Retinal pigment epithelial cell (primary cell): Measurements from ENCODE around the gene RRAS.

ENCODE experiments used
- DNase-seq: peaks from one replicate; pipeline ENCODE4 v3.0.0-alpha.2; 2010; ENCODE audit warnings: low read depth
- H3K4me3 ChIP-seq: 2 replicates; pipeline ENCODE4 v1.5.1; 2011; ENCODE audit warnings: mild to moderate bottlenecking, low read length, control low read depth, moderate library complexity
- TF ChIP-seq, protein P1 (sequence below): conservative IDR thresholded peaks from 2 replicates; pipeline ENCODE4 v1.5.1; 2011; ENCODE audit warnings: low read depth, low read length, control low read depth, inconsistent platforms

RRAS gene

DNA sequence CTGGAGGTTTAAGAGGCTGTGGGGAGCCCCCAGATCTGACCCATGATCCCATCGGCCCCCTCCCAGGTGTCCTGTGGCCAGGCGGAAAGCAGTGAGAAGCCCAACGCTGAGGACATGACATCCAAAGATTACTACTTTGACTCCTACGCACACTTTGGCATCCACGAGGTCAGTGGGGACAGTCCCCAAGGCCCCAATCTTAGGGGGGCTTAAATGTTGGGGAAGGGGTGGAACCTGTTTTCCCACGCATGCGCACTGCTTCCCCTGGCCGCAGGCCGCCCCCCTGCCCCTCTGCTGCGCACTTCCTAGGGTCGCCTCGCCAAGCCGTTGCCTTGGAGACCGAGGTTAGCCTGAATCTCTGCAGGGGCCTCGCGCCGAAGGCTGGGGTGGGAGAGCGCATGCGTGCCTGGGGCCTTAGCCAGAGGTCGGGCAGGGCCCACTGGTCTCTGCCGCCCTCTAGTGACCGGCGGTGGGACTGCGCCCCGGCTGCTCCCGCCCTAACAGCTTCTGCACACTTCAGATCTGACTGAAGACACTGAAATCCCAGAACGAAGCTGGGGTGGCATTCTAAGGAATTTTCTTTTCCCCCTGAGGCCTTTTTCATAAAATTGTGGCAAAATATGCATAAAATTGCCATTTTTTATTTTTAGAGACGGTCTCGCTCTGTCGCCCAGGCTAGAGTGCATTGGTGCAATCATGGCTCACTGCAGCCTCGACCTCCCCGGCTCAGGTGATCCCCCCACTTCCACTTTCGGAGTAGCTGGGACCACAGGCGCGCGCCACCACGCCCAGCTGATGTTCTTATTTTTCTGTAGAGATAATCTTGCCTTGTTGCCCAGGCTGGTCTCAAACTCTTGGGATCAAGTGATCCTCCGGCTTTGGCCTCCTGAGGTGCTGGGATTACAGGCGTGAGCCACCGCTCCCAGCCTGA lies 40.7 kb upstream of the RRAS start:
- TF ChIP-seq, protein P1, sequence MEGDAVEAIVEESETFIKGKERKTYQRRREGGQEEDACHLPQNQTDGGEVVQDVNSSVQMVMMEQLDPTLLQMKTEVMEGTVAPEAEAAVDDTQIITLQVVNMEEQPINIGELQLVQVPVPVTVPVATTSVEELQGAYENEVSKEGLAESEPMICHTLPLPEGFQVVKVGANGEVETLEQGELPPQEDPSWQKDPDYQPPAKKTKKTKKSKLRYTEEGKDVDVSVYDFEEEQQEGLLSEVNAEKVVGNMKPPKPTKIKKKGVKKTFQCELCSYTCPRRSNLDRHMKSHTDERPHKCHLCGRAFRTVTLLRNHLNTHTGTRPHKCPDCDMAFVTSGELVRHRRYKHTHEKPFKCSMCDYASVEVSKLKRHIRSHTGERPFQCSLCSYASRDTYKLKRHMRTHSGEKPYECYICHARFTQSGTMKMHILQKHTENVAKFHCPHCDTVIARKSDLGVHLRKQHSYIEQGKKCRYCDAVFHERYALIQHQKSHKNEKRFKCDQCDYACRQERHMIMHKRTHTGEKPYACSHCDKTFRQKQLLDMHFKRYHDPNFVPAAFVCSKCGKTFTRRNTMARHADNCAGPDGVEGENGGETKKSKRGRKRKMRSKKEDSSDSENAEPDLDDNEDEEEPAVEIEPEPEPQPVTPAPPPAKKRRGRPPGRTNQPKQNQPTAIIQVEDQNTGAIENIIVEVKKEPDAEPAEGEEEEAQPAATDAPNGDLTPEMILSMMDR = peak; percentile 99
- peak overlapping the region; percentile 13 for H3K4me3 ChIP-seq
- DNase-seq = no peak

DNA sequence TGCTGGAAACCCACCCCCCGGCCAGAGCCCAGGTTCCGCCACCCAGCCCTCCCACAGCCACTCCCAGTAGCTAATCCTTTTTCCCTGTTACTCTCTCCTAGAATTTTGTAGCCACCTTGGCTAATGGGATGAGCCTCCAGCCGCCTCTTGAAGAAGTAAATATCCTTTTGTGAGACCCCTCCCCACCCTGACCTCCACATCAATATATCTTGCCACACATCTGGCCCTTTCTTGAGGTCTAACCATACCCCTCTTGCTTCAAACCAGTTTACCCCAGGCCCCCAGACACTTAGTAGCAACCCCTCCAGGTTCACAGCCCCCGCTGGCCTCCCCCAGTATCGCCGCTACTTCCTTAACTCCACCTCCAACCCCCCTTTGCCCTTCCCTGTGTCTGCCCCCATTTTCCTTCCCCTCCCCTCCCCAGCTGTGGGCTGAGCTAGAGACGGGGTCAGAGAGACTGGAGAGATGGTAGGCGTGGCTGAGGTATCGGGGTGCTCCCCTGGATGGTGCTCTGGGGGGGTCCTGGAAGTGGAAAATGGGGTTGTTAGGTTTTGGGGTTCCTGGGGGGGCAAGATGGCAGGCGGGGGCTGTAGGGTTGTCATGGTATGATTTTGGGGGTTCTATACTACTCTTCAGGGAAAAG lies 39.9 kb upstream of the RRAS start:
- peak overlapping the region; percentile 13 for H3K4me3 ChIP-seq
- DNase-seq = no peak
- TF ChIP-seq, protein P1 = no peak

DNA sequence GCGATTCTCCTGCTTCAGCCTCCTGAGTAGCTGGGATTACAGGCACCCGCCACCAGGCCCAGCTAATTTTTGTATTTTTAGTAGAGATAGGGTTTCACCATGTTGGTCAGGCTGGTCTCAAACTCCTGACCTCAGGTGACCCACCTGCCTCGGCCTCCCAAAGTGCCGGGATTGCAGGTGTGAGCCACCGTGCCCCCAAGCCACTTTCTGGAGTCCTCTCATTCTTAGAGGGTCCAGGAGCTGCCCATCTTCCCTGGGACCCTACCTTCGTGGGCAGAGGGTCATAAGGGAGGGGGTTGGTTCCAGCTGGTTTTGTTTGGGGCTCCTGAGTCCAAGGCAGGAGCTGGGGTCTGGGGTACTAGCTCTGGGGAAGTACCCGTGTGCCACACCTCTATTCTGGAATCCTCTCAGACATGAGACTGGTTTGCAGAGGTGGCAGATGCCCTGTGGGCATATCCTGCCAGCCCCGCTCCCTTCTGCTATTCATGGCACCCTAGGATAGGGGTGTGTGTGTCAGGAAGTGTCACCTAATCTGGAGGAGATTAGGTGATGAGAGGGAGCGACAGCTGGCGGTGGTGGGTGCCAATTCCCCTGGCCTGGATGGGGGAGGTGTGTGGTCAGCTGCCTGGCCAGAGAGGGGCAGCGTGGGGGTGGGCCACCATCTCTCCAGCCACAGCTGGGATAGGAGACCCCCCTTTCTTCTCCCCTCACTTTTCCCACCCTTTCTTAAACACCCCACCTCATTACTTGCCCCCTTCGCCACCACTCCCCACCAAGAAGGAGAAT lies 39.2 kb upstream of the RRAS start:
- peak overlapping the region; percentile 23 for H3K4me3 ChIP-seq
- TF ChIP-seq, protein P1 = no peak
- DNase-seq = no peak

DNA sequence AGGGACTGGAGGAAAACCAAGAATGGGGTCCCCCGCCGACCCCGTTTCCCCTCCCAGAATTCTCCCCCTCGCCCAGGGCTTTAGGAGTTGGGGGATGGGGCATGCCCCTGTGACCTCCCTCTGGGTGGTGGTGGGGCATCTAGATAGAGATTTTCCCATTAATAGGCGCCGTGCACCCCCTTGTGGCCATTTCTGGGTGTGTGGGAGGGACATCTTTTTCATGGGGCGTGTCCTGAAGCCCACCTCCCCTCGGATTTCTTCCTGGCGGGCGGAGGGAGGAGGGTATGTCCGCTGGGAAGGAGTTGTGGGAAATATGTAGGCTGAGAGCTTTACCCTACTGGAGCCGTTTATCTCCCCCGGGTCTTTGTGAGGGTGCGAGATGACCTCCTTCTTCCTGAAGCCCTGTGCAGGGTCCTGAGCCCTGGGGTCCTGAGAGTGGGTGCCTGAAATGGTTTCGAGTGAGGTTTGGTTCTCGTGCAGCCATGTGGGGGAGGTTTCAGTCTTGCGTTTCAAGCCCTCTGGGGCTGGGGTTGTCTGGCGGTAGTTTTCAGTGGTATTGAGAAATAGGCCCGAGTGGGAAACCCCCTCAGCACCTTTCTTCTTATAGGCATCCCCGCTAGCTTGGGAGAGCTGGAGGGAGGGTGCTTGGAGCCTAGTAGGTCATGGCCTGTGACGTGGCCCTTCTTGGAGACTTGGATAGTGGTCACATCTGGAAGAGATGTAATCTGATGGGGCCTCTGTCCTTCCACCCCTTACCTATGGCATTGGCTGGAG lies 38.1 kb upstream of the RRAS start:
- no peak for DNase-seq
- H3K4me3 ChIP-seq = peak overlapping the region; percentile 98
- TF ChIP-seq, protein P1 = peak; percentile 74

DNA sequence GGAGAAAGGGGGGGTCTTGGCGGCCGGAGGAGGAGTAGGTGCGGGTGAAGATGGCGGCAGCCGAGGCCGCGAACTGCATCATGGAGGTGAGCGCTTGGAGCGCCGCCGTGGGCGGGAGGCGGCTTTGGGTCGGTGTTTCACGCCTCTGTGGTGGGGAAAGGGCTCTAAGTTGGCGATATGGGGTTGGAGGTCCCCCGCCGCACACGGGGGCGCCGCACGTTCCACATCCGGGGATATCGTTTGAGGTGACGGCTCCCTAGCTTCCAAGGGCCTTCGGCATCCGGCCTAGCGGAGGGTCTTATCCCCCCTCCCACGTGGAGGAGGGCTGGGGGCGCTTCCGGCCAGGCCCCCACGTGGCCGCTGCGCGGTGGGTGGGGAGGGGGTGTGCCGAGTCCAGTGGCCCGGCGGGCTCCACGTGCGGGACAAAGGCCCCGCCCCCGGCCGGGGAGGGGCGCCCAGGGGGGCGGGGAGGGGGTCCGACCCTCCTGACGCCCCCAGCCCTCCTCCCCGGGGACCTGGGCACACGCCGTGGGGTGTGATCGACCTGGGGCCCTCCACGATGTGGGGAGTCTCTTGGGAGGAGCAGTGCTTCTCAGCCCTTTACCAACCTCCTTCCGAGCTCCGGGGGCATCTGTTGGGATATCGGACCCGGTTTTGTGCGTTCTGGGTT lies 37.4 kb upstream of the RRAS start, which contains the start of gene PRMT1:
TSS of gene PRMT1 (plus strand) at position 41 of the 670 bp plus-strand sequence. CDS start at position 51, 10 bp downstream.
- TF ChIP-seq, protein P1 = no peak
- no peak for DNase-seq
- H3K4me3 ChIP-seq = peak within 1 kb of the TSS; percentile 98

DNA sequence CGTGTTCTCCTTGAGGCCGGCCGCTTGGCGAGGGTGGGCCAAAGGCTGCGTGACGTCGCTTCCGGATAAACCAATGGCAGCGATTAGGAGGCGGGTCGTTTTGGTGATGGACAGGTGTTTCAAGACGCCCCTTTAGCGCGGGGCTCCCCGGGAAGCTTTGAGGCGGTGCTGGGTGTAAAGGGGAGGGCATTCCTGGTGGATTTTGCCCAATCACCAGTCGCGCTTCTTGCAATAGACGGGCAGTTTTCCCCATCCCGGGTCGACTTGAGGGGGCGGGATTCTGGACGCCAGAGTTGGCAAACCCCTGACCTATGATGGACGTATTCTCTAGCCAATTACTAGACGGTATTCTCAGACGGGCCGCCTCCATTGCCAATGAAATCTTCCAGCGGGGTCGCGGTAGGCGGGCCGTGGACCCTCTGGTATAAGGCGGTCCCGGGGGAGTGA lies 36.9 kb upstream of the RRAS start:
- TF ChIP-seq, protein P1 = no peak
- DNase-seq = peak; percentile 100
- H3K4me3 ChIP-seq = peak overlapping the region; percentile 98
